ENCODE measurements around the gene SLC9A3. TPM values are rescaled to one million over a fixed set of nuclear protein-coding genes. Genes with fewer than 3 reads are reported as not detected.

SLC9A3 gene
- total and polyA plus RNA-seq, 2 of the 13 experiments (the other 11 are each of a cell fraction or from before 2014, with no cell fraction given), result 1.5 to 1.8 TPM

DNA sequence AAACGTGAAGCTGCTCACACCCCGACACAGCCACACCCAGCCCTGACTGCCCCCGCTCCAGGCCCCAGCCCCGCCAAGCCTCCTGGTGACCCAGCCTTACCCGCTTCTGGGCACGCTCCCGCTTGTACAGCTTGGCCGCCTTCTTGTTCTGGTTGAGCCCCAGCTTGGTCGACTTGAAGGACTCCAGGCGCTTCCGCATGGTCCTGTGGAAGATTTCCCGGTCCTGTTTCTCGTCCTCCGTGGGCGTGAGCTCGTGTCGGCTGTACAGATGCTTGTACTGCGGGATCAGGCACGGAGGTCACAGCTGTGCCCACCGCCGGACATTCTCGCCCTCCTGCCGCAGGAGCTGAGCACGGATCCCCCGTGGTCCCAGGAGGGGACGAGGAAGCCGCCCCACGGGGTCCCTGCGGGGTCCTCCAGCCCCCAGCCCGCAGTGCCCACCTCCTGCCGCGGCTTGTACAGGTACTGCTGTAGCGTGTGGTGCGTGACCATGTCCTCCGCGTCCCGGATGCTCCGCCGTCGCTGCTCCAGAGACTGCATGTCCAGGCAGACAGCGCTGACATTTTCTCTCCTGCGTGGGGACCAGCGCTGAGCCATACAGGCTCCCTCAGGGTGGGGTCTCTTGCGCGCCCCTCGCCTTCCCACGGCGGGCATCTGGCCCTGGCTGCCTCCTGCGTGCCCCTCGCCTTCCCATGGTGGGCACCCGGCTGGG, 48.0 kb downstream of the SLC9A3 start:
- in situ Hi-C loops (cut with HindIII; ENCODE audit: extremely low pct_ligation_motif_present, low pct_unique_long_range_greater_than_20kb), result no loop called here
- FAIRE-seq, result no peak
- no TSS peak for BruUV-seq (replicated peaks)
- TF ChIP-seq JDP2 (CRISPR knock-in tag; IDR thresholded peaks at IDR 0.05; ENCODE audit: borderline replicate concordance) (no peak), RFX5 (IDR thresholded peaks at IDR 0.05; ENCODE audit: low read depth, low read length) (no peak), ZNF775 (CRISPR knock-in tag; IDR thresholded peaks at IDR 0.05; ENCODE audit: borderline replicate concordance) (no peak), ZNF3 (CRISPR knock-in tag; IDR thresholded peaks at IDR 0.05) (no peak), ZSCAN29 (CRISPR knock-in tag; conservative IDR thresholded peaks at IDR 0.05) (no peak), ZNF335 (CRISPR knock-in tag; IDR thresholded peaks at IDR 0.05) (no peak), TSC22D2 (CRISPR knock-in tag; IDR thresholded peaks at IDR 0.05; ENCODE audit: borderline replicate concordance) (no peak), GTF2F1 (IDR thresholded peaks at IDR 0.05; ENCODE audit: low read length) (no peak), POLR2G (IDR thresholded peaks at IDR 0.05; ENCODE audit: low read depth, low read length) (peak; percentile 42; the same call in 1 of the 2 replicates), ZNF780A (CRISPR knock-in tag; IDR thresholded peaks at IDR 0.05) (no peak), ARHGAP35 (CRISPR knock-in tag; IDR thresholded peaks at IDR 0.05; ENCODE audit: borderline replicate concordance) (no peak), TP53 (CRISPR knock-in tag; conservative IDR thresholded peaks at IDR 0.05) (no peak)
- TF ChIP-seq, protein P1, sequence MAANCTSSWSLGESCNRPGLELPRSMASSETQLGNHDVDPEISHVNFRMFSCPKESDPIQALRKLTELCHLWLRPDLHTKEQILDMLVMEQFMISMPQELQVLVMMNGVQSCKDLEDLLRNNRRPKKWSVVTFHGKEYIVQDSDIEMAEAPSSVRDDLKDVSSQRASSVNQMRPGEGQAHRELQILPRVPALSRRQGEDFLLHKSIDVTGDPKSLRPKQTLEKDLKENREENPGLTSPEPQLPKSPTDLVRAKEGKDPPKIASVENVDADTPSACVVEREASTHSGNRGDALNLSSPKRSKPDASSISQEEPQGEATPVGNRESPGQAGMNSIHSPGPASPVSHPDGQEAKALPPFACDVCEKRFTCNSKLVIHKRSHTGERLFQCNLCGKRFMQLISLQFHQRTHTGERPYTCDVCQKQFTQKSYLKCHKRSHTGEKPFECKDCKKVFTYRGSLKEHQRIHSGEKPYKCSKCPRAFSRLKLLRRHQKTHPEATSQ (CRISPR knock-in tag; IDR thresholded peaks at IDR 0.05; ENCODE audit: borderline replicate concordance), result no peak
- TF ChIP-seq, protein P2, sequence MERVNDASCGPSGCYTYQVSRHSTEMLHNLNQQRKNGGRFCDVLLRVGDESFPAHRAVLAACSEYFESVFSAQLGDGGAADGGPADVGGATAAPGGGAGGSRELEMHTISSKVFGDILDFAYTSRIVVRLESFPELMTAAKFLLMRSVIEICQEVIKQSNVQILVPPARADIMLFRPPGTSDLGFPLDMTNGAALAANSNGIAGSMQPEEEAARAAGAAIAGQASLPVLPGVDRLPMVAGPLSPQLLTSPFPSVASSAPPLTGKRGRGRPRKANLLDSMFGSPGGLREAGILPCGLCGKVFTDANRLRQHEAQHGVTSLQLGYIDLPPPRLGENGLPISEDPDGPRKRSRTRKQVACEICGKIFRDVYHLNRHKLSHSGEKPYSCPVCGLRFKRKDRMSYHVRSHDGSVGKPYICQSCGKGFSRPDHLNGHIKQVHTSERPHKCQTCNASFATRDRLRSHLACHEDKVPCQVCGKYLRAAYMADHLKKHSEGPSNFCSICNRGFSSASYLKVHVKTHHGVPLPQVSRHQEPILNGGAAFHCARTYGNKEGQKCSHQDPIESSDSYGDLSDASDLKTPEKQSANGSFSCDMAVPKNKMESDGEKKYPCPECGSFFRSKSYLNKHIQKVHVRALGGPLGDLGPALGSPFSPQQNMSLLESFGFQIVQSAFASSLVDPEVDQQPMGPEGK (CRISPR knock-in tag; IDR thresholded peaks at IDR 0.05), result no peak
- TF ChIP-seq, protein P3, sequence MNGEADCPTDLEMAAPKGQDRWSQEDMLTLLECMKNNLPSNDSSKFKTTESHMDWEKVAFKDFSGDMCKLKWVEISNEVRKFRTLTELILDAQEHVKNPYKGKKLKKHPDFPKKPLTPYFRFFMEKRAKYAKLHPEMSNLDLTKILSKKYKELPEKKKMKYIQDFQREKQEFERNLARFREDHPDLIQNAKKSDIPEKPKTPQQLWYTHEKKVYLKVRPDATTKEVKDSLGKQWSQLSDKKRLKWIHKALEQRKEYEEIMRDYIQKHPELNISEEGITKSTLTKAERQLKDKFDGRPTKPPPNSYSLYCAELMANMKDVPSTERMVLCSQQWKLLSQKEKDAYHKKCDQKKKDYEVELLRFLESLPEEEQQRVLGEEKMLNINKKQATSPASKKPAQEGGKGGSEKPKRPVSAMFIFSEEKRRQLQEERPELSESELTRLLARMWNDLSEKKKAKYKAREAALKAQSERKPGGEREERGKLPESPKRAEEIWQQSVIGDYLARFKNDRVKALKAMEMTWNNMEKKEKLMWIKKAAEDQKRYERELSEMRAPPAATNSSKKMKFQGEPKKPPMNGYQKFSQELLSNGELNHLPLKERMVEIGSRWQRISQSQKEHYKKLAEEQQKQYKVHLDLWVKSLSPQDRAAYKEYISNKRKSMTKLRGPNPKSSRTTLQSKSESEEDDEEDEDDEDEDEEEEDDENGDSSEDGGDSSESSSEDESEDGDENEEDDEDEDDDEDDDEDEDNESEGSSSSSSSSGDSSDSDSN (CRISPR knock-in tag; IDR thresholded peaks at IDR 0.05), result no peak
- TF ChIP-seq, protein P4, sequence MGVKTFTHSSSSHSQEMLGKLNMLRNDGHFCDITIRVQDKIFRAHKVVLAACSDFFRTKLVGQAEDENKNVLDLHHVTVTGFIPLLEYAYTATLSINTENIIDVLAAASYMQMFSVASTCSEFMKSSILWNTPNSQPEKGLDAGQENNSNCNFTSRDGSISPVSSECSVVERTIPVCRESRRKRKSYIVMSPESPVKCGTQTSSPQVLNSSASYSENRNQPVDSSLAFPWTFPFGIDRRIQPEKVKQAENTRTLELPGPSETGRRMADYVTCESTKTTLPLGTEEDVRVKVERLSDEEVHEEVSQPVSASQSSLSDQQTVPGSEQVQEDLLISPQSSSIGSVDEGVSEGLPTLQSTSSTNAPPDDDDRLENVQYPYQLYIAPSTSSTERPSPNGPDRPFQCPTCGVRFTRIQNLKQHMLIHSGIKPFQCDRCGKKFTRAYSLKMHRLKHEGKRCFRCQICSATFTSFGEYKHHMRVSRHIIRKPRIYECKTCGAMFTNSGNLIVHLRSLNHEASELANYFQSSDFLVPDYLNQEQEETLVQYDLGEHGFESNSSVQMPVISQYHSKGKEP (CRISPR knock-in tag; IDR thresholded peaks at IDR 0.05), result no peak
- TF ChIP-seq, protein P5, sequence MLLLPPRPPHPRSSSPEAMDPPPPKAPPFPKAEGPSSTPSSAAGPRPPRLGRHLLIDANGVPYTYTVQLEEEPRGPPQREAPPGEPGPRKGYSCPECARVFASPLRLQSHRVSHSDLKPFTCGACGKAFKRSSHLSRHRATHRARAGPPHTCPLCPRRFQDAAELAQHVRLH (CRISPR knock-in tag; IDR thresholded peaks at IDR 0.05; ENCODE audit: borderline replicate concordance, low read depth), result no peak

More for the DNA sequence above, 48.0 kb downstream of the SLC9A3 start:
- no peak for ATAC-seq
- Histone ChIP-seq H3K27ac (ENCODE audit: extremely low read length, insufficient read depth, low read length) (no peak overlapping the region), H3K9me3 (ENCODE audit: low read length) (no peaks in the 10 kb centered on the region), H2AFZ (ENCODE audit: low read length) (no peak overlapping the region), H3K4me3 (replicated peaks in 1 of 3; ENCODE audit: insufficient read depth in 1 of 3, low read depth in 2 of 3, low read length in 3 of 3) (no peak overlapping the region), H3K4me1 (ENCODE audit: insufficient read depth, low read length) (peaks cover 25% of the 10 kb centered on the region), H3K9ac (ENCODE audit: insufficient read depth, low read depth, low read length) (no peak overlapping the region), H4K20me1 (ENCODE audit: insufficient read depth, low read length) (peaks cover 4% of the 10 kb centered on the region; the same call in 1 of the 2 replicates), H3K27me3 (ENCODE audit: control insufficient read depth in 1 of 2, insufficient read depth in 2 of 2, low read length in 2 of 2) (peaks cover 18 to 65% of the 10 kb centered on the region in 2 experiments), H3K4me2 (ENCODE audit: low read depth, low read length) (no peak overlapping the region), H3K79me2 (ENCODE audit: insufficient read depth, low read length) (peaks cover 3% of the 10 kb centered on the region), H3K36me3 (replicated peaks in 1 of 2; ENCODE audit: control insufficient read depth in 1 of 2, insufficient read depth in 2 of 2, low read length in 2 of 2) (no peaks in the 10 kb centered on the region; a peak in 1 of 5 replicates)
- 45% methylated on average over 32 of the region's 51 CpGs for WGBS (ENCODE audit: low lambda C conversion rate)
- no peak for DNase-seq (ENCODE audit: low spot score)
- ChIA-PET POLR2A (no interaction called here), CTCF (ENCODE audit: low intra/inter-chr PET ratio, low total read pairs) (no interaction called here)
- intact Hi-C loops (cut with micrococcal nuclease; ENCODE audit: unreplicated experiment), result no loop called here

All from HepG2 (cell line).